Keratinocyte (primary cell): ENCODE measurements around the gene ERBB2. TPM values are rescaled to one million over a fixed set of nuclear protein-coding genes. Genes with fewer than 3 reads are reported as not detected.

Source experiments
- DNase-seq: peaks from one replicate; pipeline ENCODE4 v3.0.0-alpha.2; 2011; ENCODE audit warnings: low read depth, missing footprints, low spot score
- FAIRE-seq: peaks from 2 replicates; lab custom pipeline; 2011; peaks lifted over from hg19 to GRCh38; lab: Jason Lieb, UNC
- H2AFZ ChIP-seq: 2 replicates; pipeline ENCODE4 v1.6.0; 2012; ENCODE audit warnings: low read length, control low read depth, inconsistent platforms; ENCODE audit not compliant: control insufficient read depth
- H3K27ac ChIP-seq: 2 replicates; pipeline ENCODE4 v1.5.1; 2011; ENCODE audit warnings: low read length; ENCODE audit not compliant: control insufficient read depth, insufficient read depth
- H3K27me3 ChIP-seq: 3 replicates; pipeline ENCODE4 v1.6.0; 2011; ENCODE audit warnings: low read length; ENCODE audit not compliant: control insufficient read depth, insufficient read depth; ENCODE audit errors: extremely low read depth
- H3K36me3 ChIP-seq, 2 experiments: 2 replicates in 1 of 2; 3 replicates in 1 of 2; pipeline ENCODE4 v1.5.1; 2011; ENCODE audit warnings: low read length in 2 of 2, mild to moderate bottlenecking in 1 of 2; ENCODE audit not compliant: control insufficient read depth in 2 of 2, insufficient read depth in 2 of 2; ENCODE audit errors: extremely low read depth in 1 of 2
- H3K4me1 ChIP-seq: 3 replicates; pipeline ENCODE4 v1.5.1; 2011; ENCODE audit warnings: low read length; ENCODE audit not compliant: control insufficient read depth, insufficient read depth; ENCODE audit errors: extremely low read depth
- H3K4me2 ChIP-seq: 3 replicates; pipeline ENCODE4 v1.6.0; 2011; ENCODE audit warnings: low read depth, low read length; ENCODE audit not compliant: control insufficient read depth, insufficient read depth; ENCODE audit errors: extremely low read depth
- H3K4me3 ChIP-seq, 3 experiments: fragments of 200-600 bp in 1 of 3; sonication (generic) in 1 of 3; 2 replicates in 2 of 3; 3 replicates in 1 of 3; pipeline ENCODE4 v1.5.1; 2011 to 2016; ENCODE audit warnings: low read length in 3 of 3, mild to moderate bottlenecking in 3 of 3, control low read depth in 2 of 3, inconsistent platforms in 1 of 3, low read depth in 1 of 3, mixed read lengths in 1 of 3, mixed run types in 1 of 3, moderate library complexity in 1 of 3; ENCODE audit not compliant: control insufficient read depth in 2 of 3, insufficient read depth in 2 of 3; ENCODE audit errors: extremely low read depth in 1 of 3
- H3K79me2 ChIP-seq: 2 replicates; pipeline ENCODE4 v1.6.0; 2012; ENCODE audit warnings: low read length; ENCODE audit not compliant: control insufficient read depth, insufficient read depth
- H3K9ac ChIP-seq: 3 replicates; pipeline ENCODE4 v1.6.0; 2011; ENCODE audit warnings: low read length; ENCODE audit not compliant: control insufficient read depth, insufficient read depth; ENCODE audit errors: extremely low read depth
- H3K9me1 ChIP-seq: 3 replicates; pipeline ENCODE4 v1.6.0; 2011; ENCODE audit warnings: low read length; ENCODE audit not compliant: control insufficient read depth, insufficient read depth; ENCODE audit errors: extremely low read depth
- H3K9me3 ChIP-seq: 2 replicates; pipeline ENCODE4 v1.5.1; 2012; ENCODE audit warnings: low read depth, low read length; ENCODE audit not compliant: control insufficient read depth
- H4K20me1 ChIP-seq: 3 replicates; pipeline ENCODE4 v1.6.0; 2011; ENCODE audit warnings: low read length; ENCODE audit not compliant: control insufficient read depth, insufficient read depth; ENCODE audit errors: extremely low read depth
- EZH2 ChIP-seq: IDR thresholded peaks from one replicate; pipeline ENCODE4 v1.6.1; 2012; ENCODE audit warnings: inconsistent platforms, mild to moderate bottlenecking, low read length, moderate library complexity
- dilution Hi-C: fragments of 300-500 bp; cut with MboI; formaldehyde crosslinking; loops from one replicate; pipeline ENCODE4 v1.7.0; 2020; ENCODE audit warnings: low sequenced_read_pairs; ENCODE audit not compliant: extremely low pct_ligation_motif_present
- polyA plus RNA-seq, 5 experiments: library from polyadenylated mRNA; depleted of rRNA in 3 of 5; stranded (reverse) in 3 of 5; stranded (forward) in 1 of 5; unstranded in 1 of 5; fragments of >200 nt; gene quantifications; 1 replicate in 1 of 5; 2 replicates in 3 of 5; 3 replicates in 1 of 5; pipeline versions ENCODE4 v1.2.1 to v1.2.3, GENCODE V29; 2011 to 2012; ENCODE audit warnings: missing spikeins in 2 of 5, low read depth in 1 of 5, low replicate concordance in 1 of 5
- TF ChIP-seq, protein P1 (sequence below), 3 experiments: IDR thresholded peaks in 1 of 3; conservative IDR thresholded peaks in 1 of 3; optimal IDR thresholded peaks in 1 of 3; 2 replicates in 2 of 3; 3 replicates in 1 of 3; pipeline versions ENCODE3 to v1.5.1; 2011; ENCODE audit warnings: low read length in 3 of 3, mild to moderate bottlenecking in 3 of 3, moderate library complexity in 2 of 3, control low read depth in 1 of 3, inconsistent platforms in 1 of 3; ENCODE audit not compliant: insufficient read depth in 2 of 3; ENCODE audit errors: extremely low read depth in 1 of 3

ERBB2 gene
- polyA plus RNA-seq, 1 donor (not counting 4 experiments of a cell fraction or from before 2014, with no cell fraction given) = 21.4 TPM

DNA sequence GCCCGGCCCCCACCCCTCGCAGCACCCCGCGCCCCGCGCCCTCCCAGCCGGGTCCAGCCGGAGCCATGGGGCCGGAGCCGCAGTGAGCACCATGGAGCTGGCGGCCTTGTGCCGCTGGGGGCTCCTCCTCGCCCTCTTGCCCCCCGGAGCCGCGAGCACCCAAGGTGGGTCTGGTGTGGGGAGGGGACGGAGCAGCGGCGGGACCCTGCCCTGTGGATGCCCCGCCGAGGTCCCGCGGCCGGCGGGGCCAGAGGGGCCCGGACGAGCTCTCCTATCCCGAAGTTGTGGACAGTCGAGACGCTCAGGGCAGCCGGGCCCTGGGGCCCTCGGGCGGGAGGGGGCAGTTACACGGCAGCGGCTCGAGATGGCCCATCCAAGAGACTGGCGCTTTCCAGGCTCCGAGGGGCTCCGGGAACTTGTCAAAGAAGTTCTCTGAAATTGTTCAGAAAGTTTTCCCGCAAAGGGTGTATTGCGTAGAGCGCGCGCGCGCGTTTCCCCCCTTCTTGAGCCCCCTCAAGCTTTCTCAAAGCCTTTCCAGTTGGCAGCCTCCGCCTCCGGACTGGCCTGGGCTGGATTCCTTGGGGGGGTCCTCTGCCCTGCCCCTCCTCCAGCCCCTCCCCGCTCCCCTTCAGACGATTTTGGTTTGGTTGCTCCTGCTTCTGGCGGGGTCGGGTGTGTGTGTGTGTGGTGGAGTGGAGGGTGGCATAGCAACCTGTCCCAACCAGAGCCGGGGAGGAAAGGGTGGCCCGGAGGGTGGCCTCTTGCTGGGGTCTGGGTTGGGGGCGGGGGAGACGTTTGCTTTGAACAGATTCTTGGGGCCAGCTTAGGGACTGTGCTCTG, 504 bp downstream of the ERBB2 start:
- H4K20me1 ChIP-seq = no peaks in the 10 kb centered on the region
- peak overlapping the region; percentile 31 for H2AFZ ChIP-seq
- H3K27me3 ChIP-seq = no peaks in the 10 kb centered on the region
- DNase-seq = no peak
- no peak for TF ChIP-seq EZH2
- TF ChIP-seq, protein P1, sequence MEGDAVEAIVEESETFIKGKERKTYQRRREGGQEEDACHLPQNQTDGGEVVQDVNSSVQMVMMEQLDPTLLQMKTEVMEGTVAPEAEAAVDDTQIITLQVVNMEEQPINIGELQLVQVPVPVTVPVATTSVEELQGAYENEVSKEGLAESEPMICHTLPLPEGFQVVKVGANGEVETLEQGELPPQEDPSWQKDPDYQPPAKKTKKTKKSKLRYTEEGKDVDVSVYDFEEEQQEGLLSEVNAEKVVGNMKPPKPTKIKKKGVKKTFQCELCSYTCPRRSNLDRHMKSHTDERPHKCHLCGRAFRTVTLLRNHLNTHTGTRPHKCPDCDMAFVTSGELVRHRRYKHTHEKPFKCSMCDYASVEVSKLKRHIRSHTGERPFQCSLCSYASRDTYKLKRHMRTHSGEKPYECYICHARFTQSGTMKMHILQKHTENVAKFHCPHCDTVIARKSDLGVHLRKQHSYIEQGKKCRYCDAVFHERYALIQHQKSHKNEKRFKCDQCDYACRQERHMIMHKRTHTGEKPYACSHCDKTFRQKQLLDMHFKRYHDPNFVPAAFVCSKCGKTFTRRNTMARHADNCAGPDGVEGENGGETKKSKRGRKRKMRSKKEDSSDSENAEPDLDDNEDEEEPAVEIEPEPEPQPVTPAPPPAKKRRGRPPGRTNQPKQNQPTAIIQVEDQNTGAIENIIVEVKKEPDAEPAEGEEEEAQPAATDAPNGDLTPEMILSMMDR (optimal IDR thresholded peaks at IDR 0.05 in 1 of 3, IDR thresholded peaks at IDR 0.05 in 1 of 3, conservative IDR thresholded peaks at IDR 0.05 in 1 of 3; ENCODE audit: extremely low read depth in 1 of 3, insufficient read depth in 2 of 3, low read length in 3 of 3) = no peak
- no peaks in the 10 kb centered on the region for H3K36me3 ChIP-seq
- H3K27ac ChIP-seq = peak overlapping the region; percentile 9
- peaks cover 2% of the 10 kb centered on the region for H3K9me1 ChIP-seq
- dilution Hi-C loops = no loop called here
- H3K9ac ChIP-seq = peak overlapping the region; percentile 76
- H3K4me2 ChIP-seq = peak overlapping the region; percentile 80
- peak overlapping the region; percentile 79 to 90 (median 87) for H3K4me3 ChIP-seq
- no peak for FAIRE-seq
- no peaks in the 10 kb centered on the region for H3K9me3 ChIP-seq
- H3K79me2 ChIP-seq = peaks cover 22% of the 10 kb centered on the region
- peaks cover 23% of the 10 kb centered on the region for H3K4me1 ChIP-seq

DNA sequence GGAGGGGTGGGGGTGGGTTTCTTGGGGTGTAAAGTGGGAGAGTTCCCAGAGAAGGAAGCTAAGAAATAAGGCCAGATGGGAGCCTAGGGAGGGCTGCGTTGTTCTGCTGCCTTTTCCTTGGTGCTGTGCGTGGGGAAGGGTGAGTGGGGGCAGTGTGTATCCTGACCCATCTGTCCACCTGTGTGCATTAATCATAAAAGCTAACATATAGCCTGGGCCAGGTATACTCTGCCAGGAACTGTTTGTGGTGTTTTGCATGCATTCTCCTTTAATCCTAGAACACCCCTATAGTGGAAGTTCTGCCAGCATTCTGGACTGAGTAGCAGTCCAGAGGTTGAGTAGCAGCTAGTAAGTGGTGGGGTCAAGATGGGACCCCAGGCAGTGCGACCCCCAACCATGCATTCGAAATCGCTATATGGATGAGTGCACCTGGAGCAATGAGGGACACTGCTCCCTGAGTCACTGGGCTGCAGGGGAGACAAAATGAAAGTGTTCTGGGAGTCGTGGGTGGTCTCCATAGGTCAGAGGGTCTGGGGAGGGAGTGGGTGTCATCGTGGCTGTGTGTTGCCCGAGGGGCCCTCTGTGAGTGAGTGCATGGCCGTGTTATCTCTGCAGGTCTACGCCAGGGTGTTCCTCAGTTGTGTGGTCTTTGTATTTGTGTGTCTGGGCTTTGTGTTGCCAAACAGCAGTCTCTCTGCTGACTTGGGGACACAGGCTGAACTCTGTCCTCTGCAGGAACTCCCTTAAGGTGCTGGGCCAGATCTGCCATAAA, 1.3 kb downstream of the ERBB2 start:
- H3K4me2 ChIP-seq = peak overlapping the region; percentile 80
- no peak overlapping the region for H2AFZ ChIP-seq
- DNase-seq = no peak
- peaks cover 4% of the 10 kb centered on the region for H3K9me1 ChIP-seq
- H3K36me3 ChIP-seq = no peaks in the 10 kb centered on the region
- H3K27ac ChIP-seq = no peak overlapping the region
- peaks cover 22% of the 10 kb centered on the region for H3K79me2 ChIP-seq
- TF ChIP-seq EZH2 = no peak
- TF ChIP-seq, protein P1 (optimal IDR thresholded peaks at IDR 0.05 in 1 of 3, IDR thresholded peaks at IDR 0.05 in 1 of 3, conservative IDR thresholded peaks at IDR 0.05 in 1 of 3; ENCODE audit: extremely low read depth in 1 of 3, insufficient read depth in 2 of 3, low read length in 3 of 3) = no peak
- no peaks in the 10 kb centered on the region for H3K27me3 ChIP-seq
- no peaks in the 10 kb centered on the region for H3K9me3 ChIP-seq
- dilution Hi-C loops = no loop called here
- peak overlapping the region; percentile 79 to 90 (median 87) for H3K4me3 ChIP-seq
- FAIRE-seq = peak; percentile 17
- peaks cover 31% of the 10 kb centered on the region for H3K4me1 ChIP-seq
- no peak overlapping the region for H3K9ac ChIP-seq
- H4K20me1 ChIP-seq = no peaks in the 10 kb centered on the region
